Subcutaneous adipose tissue (tissue), 4 donors: ENCODE data around the gene MT1M. TPM values are rescaled to one million over a fixed set of nuclear protein-coding genes. Genes with fewer than 3 reads are reported as not detected.

Experiments used
- CTCF ChIP-seq: fragments of 450-650 bp; IDR thresholded peaks from one replicate; pipeline ENCODE4 v1.5.1; 2016; ENCODE audit warnings: low read depth, mild to moderate bottlenecking, control low read depth, antibody characterized with exemption, moderate library complexity
- total RNA-seq, 4 donors: library from RNA; depleted of rRNA; stranded (reverse); fragments of >200 nt; gene quantifications; one replicate each; pipeline ENCODE4 v1.1.0, GENCODE V29; 2016

The MT1M gene
- total RNA-seq, 4 donors from 2014 or later: 15.1 to 485 (median 52.6) TPM

- TF ChIP-seq CTCF: no peak
Measured at GRCh38 chr16:56593573-56594291, 38.7 kb upstream of the MT1M start.

- TF ChIP-seq CTCF: no peak
Measured at GRCh38 chr16:56594292-56594619, 38.2 kb upstream of the MT1M start.

DNA sequence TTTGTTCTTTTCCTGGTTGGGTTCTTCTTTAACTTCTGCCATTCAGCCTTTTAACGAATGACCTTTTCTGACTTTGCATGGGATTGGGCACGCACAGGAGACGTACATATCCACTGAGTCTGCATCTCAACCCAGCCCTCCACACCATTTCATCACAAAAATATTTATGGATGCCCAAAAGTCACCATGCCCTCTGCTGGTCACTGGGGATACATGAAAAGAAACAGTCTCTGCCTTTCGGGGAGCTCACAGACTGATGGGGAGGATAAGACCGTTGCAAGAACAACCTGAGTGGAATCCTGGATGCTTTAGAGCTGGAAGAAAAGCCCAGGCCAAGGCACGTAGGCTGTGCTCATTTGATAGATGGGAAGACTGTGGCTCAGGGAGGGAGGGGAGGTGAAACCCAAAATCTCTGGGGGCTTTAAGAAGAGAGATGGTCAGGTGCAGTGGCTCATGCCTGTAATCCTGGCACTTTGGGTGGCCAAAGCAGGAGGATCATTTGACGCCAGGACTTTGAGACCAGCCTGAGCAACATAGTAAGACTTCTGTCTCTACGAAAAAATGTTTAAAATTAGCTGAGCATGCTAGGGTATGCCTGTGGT lies 32.0 kb upstream of the MT1M start:
- no peak for TF ChIP-seq CTCF

GRCh38 chr16:56601325-56601724 lies 31.1 kb upstream of the MT1M start:
- TF ChIP-seq CTCF: no peak

- TF ChIP-seq CTCF: no peak
Measured at GRCh38 chr16:56603589-56603988, 28.9 kb upstream of the MT1M start.

- TF ChIP-seq CTCF: no peak
Measured at GRCh38 chr16:56604966-56605365, 27.5 kb upstream of the MT1M start.

- TF ChIP-seq CTCF: no peak
Measured at GRCh38 chr16:56605475-56605874, 27.0 kb upstream of the MT1M start.
